Prostate gland (tissue), 2 donors: ENCODE measurements around the gene KCNAB1. TPM values are rescaled to one million over a fixed set of nuclear protein-coding genes. Genes with fewer than 3 reads are reported as not detected.
"Not testable (repeated sequence)": the region's sequence is repeated elsewhere in the genome, so short reads cannot be mapped to it uniquely, and the experiment has no call there.

Experiments used
- DNase-seq: peaks from one replicate; pipeline ENCODE4 v3.0.0-alpha.2; 2019; ENCODE audit warnings: low spot score
- H3K27ac ChIP-seq, 2 donors: fragments of 200-600 bp; sonication (generic); 2 replicates each; pipeline ENCODE4 v1.5.1; 2017 to 2019
- H3K27me3 ChIP-seq: fragments of 200-600 bp; sonication (generic); replicated peaks from 2 replicates; pipeline ENCODE4 v1.5.1; 2019; ENCODE audit not compliant: insufficient read depth
- H3K36me3 ChIP-seq, 2 donors: fragments of 200-600 bp; sonication (generic); 1 replicate in 1 of 2; 2 replicates in 1 of 2; pipeline versions ENCODE4 v1.5.1 to v1.8.1; 2017 to 2019
- H3K4me1 ChIP-seq: fragments of 200-600 bp; sonication (generic); replicated peaks from 2 replicates; pipeline ENCODE4 v1.5.1; 2019
- H3K4me3 ChIP-seq, 2 donors: fragments of 200-600 bp; sonication (generic); 2 replicates each; pipeline ENCODE4 v1.5.1; 2017 to 2019
- H3K9me3 ChIP-seq: fragments of 200-600 bp; sonication (generic); 2 replicates; pipeline ENCODE4 v1.5.1; 2017
- CTCF ChIP-seq, 4 experiments: fragments of 200-600 bp in 2 of 4; fragments of 450-650 bp in 2 of 4; sonication (generic) in 2 of 4; IDR thresholded peaks; 1 replicate in 3 of 4; 2 replicates in 1 of 4; pipeline ENCODE4 v1.5.1; 2016 to 2019; ENCODE audit warnings: antibody characterized with exemption in 4 of 4, mild to moderate bottlenecking in 2 of 4, moderate library complexity in 2 of 4
- POLR2A ChIP-seq: fragments of 450-650 bp; IDR thresholded peaks from one replicate; pipeline ENCODE4 v1.6.1; 2016; ENCODE audit warnings: antibody characterized with exemption, mild to moderate bottlenecking
- POLR2AphosphoS5 ChIP-seq: sonication (generic); formaldehyde crosslinking; IDR thresholded peaks from one replicate; pipeline ENCODE4 v1.6.1; 2017; ENCODE audit warnings: antibody characterized with exemption
- WGBS: methylation state at CpG from one replicate; pipeline ENCODE4 v1.1.5; 2018; 5-methylcytosine and 5-hydroxymethylcytosine counted together
- intact Hi-C: fragments of 100-400 bp; cut with DNase I; formaldehyde crosslinking; loops from one replicate; pipeline ENCODE4 v1.14.2; 2022
- total RNA-seq, 2 donors: library from RNA; depleted of rRNA; stranded (reverse); fragments of >200 nt; gene quantifications; one replicate each; pipeline ENCODE4 v1.1.0, GENCODE V29; 2016

KCNAB1 gene
- total RNA-seq, 2 donors from 2014 or later = 5.2 to 9.5 TPM

GRCh38 chr3:156226676-156227420, 106.5 kb downstream of the KCNAB1 start:
- no peak overlapping the region for H3K27ac ChIP-seq
- 56% methylated on average over 6 of the region's 6 CpGs for WGBS
- H3K4me3 ChIP-seq = no peak overlapping the region
- DNase-seq = no peak
- H3K9me3 ChIP-seq = no peaks in the 10 kb centered on the region
- no peaks in the 10 kb centered on the region for H3K27me3 ChIP-seq
- H3K36me3 ChIP-seq = no peaks in the 10 kb centered on the region
- TF ChIP-seq CTCF (IDR thresholded peaks at IDR 0.05) (no peak), POLR2A (no peak), POLR2AphosphoS5 (no peak)
- H3K4me1 ChIP-seq = no peaks in the 10 kb centered on the region
- intact Hi-C loops = no loop called here

GRCh38 chr3:156227704-156228103, 107.3 kb downstream of the KCNAB1 start:
- intact Hi-C loops = no loop called here
- WGBS = 81% methylated on average over 6 of the region's 6 CpGs
- Histone ChIP-seq H3K4me1 (no peaks in the 10 kb centered on the region), H3K9me3 (no peaks in the 10 kb centered on the region), H3K27ac (no peak overlapping the region), H3K27me3 (no peaks in the 10 kb centered on the region), H3K36me3 (no peaks in the 10 kb centered on the region), H3K4me3 (no peak overlapping the region)
- TF ChIP-seq POLR2AphosphoS5 (no peak), POLR2A (no peak), CTCF (IDR thresholded peaks at IDR 0.05) (no peak)
- DNase-seq = no peak

GRCh38 chr3:156230278-156230900, 110.0 kb downstream of the KCNAB1 start:
- H3K27ac ChIP-seq = no peak overlapping the region
- H3K4me1 ChIP-seq = no peaks in the 10 kb centered on the region
- intact Hi-C loops = no loop called here
- 45% methylated on average over 1 of the region's 1 CpG for WGBS
- H3K4me3 ChIP-seq = no peak overlapping the region
- H3K9me3 ChIP-seq = no peaks in the 10 kb centered on the region
- TF ChIP-seq POLR2A (no peak), CTCF (IDR thresholded peaks at IDR 0.05) (no peak), POLR2AphosphoS5 (no peak)
- no peaks in the 10 kb centered on the region for H3K27me3 ChIP-seq
- DNase-seq = no peak
- H3K36me3 ChIP-seq = no peaks in the 10 kb centered on the region

- intact Hi-C loops, H3K27me3 ChIP-seq, H3K4me3 ChIP-seq, H3K36me3 ChIP-seq, H3K27ac ChIP-seq, DNase-seq, H3K9me3 ChIP-seq, H3K4me1 ChIP-seq: not testable (repeated sequence)
Observed at GRCh38 chr3:156231221-156231620, 110.8 kb downstream of the KCNAB1 start.

- TF ChIP-seq POLR2AphosphoS5 (no peak), POLR2A (no peak), CTCF (IDR thresholded peaks at IDR 0.05) (no peak)
- no peaks in the 10 kb centered on the region for H3K27me3 ChIP-seq
- 85% methylated on average over 2 of the region's 2 CpGs for WGBS
- H3K36me3 ChIP-seq = no peaks in the 10 kb centered on the region
- no peak overlapping the region for H3K4me3 ChIP-seq
- intact Hi-C loops = no loop called here
- H3K27ac ChIP-seq = no peak overlapping the region
- no peaks in the 10 kb centered on the region for H3K4me1 ChIP-seq
- no peaks in the 10 kb centered on the region for H3K9me3 ChIP-seq
- DNase-seq = no peak
Observed at GRCh38 chr3:156233876-156234275, 113.5 kb downstream of the KCNAB1 start.
